DMS153 (cell line): Measurements from ENCODE around the gene ECSIT.

Experiments used
- DNase-seq: peaks from one replicate; lab custom pipeline; 2025; lab: John Stamatoyannopoulos, UW

Gene ECSIT

DNA sequence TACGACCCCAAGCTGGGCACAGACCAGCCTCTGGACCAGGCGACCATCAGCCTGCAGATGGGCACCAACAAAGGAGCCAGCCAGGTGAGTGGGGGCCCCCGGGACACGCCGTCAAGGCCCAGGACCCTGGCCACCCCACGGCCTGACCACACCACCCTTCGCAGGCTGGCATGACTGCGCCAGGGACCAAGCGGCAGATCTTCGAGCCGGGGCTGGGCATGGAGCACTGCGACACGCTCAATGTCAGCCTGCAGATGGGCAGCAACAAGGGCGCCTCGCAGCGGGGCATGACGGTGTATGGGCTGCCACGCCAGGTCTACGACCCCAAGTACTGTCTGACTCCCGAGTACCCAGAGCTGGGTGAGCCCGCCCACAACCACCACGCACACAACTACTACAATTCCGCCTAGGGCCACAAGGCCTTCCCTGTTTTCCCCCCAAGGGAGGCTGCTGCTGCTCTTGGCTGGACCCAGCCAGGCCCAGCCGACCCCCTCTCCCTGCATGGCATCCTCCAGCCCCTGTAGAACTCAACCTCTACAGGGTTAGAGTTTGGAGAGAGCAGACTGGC is 20.5 kb upstream of the ECSIT start:
- no peak for DNase-seq

DNA sequence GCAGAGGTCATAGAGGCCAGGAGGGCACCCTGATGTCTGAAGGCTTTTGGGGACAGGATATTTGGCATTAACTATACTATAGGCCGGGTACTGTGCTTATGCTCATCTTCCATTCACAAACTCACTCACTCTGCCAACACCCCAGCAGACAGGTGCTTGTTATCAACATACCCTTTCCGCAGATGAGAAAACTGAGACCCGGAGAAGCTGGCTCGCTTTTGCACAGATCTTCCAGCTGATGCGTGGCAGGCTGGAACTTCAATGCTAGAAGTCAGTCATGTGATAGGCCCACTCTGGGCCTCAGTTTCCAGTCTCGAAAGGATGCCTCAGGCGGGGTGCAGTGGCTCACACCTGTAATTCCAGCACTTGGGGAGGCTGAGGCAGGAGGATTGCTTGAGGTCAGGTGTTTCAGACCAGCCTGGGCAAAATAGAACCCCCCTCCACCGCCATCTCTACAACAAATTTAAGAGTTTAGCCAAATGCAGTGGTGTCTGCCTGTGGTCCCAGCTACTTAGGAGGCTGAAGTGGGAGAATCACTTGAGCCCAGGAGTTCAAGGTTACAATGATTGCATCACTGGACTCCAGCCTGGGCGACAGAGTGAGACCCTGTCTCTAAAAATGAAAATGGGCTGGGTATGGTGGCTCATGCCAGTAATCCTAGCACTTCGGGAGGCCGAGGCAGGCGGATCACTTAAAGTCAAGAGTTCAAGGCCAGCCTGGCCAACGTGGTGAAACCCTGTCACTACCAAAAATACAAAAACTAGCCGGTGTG is 19.2 kb upstream of the ECSIT start:
- no peak for DNase-seq

DNA sequence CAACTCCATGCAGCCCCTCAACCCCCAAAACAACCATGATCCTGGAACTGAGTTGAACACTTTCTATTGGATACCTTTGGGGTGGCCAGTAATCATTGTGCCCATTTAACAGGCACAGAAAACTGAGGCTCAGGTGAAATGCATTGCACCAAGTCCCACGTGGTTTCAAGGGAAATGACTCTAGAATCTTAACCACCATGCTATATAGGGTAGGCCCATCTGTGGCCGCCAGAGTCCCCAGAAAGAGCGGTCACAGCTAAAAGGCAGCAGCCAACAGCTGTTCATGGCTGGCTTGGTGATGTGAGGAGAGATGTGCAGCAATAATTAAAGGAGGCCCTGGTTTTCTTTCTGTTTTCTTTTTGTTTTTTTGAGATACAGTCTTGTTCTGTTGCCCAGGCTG is 12.3 kb upstream of the ECSIT start:
- no peak for DNase-seq

DNA sequence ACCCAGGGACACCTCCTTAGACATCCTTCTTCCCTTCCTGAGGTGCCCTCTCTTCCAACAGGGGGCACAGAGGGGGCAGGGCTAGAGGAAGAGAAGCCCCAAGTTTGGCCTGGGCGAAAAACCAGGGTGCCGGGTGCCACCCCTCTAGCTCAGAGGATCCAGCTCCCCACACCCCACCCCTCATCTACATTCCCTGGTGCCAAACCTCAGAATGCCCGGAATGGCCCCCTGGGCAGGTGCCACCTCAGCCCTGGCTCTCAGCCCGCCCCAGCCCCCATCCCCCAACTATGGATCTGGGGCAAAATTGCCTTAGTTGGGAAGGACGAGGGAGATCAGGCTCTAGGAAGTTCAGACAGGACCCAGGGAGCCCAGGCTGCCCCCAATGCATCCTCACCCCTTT is 11.7 kb upstream of the ECSIT start:
- no peak for DNase-seq

DNA sequence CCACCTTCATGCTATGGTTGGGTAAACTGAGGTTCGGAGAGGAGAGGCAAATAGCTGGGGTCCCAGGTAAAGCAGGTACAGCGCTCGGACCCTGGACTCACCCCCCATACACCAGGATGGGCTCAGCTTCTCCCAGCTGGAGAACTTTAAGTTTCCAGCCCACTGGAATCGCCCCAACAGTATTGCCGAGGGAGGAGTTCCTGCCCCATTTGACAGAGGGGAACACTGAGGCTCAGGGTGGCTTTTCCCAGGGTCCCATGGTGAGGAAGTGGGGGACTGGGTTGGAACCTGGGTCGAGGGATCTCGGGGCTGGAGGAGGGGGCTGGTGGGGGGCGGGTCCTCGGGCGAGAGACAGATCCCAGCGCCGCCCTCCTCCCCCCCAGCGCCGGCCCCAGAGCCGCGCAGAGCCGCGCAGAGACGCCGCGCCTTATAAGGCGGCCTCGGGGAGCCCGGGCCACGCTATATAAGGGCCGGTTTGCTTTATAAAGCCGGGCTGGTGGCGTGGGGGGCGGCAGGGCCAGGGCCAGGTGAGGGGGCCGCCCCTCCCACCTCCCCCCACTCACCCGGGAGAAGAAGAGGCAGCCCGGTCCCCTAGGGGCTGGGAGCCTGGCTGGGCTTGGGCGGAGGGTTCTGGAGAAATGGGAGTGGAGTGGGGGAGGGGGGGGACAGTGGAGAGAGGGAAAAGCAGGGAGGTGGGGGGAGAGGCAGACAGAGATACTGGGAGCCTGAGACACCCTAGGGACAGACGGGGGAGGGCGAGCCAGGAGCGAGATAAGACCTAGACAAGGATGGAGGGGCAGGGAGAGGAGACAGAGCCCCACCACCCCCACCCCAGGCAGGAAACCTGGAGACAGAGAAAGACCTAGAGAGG is 10.8 kb upstream of the ECSIT start:
- DNase-seq, result no peak

DNA sequence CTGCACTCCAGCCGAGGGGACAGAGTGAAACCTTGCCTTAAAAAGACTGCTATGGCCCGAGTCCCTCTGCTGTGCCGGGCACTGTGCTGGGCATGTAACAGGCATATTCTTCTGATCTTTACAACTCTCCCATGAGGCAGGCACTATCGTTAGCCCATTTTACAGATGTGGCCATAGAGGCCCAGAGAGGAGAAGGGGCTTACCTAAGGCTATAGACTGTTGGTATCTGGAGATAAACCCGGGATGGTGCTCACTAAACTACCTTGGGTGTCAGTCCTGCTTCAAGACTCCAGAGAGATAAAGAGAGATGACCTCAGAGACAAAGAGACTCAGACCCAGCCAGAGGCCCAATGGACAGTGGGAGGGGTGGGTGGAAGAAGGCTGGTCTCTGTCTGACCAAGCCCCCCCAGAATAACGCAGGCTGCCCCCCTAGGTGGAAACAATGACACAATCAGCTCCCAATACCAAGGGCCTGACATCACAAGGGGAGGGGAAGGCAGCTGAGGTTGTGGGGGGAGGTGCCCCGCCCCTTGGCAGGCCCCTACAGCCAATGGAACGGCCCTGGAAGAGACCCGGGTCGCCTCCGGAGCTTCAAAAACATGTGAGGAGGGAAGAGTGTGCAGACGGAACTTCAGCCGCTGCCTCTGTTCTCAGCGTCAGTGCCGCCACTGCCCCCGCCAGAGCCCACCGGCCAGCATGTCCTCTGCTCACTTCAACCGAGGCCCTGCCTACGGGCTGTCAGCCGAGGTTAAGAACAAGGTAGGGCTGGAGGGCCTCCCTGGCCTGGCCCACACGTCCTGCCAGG is 9.5 kb upstream of the ECSIT start, which contains the start of gene CNN1:
TSS of gene CNN1 (plus strand) at position 620 of the 805 bp plus-strand sequence. CDS start at position 697, 77 bp downstream.
- no peak for DNase-seq

DNA sequence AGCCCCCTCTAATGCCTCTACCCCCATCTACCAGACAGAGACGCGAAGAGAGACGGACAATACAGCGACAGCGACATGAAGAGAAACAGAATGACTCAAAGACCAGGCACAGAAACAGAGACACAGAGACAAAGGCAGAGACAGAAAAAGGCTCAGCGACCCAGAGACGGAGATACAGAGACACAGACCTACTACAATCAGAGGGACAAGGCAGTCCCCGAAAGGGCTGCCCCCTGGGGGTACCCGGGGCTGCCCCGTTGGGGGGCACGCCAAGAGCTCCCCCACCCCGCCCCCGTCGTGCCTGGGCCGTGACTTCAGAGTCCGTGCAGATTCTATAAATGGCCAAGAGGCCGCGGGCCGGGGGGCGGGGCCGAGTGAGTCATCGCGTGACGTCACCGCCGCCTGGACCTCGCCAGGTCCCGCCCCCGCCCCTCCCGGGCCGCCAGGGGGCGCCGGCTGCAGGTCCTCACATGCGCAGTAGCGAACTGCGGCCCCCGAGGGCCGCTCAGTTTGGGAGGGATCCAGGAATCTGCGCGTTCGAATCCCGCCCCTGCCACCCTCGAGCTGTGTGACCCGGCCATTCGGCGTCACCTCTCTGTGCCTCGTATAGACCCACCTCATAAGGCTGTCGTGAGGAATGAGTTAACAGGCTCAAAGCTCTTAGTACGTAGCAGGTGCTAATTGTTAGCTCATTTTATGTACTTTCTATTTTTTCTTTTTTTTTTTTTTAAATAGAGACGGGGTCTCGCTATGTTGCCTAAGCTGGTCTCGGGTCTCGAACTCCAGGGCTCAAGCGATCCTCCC is 7.1 kb upstream of the ECSIT start:
- DNase-seq, result peak; percentile 40

DNA sequence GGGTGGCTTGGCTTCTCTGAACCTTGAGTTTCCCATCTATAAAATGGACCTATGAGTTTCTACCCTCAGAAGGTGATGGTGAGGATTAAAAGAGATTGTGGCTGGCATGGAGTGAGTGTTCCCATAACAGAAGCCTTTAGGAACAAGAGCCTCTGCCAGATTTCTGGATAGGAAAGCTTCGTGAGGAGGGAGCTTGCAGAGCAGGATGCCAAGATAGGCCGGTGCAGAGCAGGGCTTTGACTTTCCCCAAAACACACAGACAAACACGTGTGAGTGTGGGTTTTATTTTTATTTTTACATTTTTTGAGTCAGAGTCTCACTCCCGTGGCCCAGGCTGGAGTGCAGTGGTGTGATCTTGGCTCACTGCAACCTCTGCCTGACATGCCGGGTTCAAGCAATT is 6.0 kb upstream of the ECSIT start:
- no peak for DNase-seq

DNA sequence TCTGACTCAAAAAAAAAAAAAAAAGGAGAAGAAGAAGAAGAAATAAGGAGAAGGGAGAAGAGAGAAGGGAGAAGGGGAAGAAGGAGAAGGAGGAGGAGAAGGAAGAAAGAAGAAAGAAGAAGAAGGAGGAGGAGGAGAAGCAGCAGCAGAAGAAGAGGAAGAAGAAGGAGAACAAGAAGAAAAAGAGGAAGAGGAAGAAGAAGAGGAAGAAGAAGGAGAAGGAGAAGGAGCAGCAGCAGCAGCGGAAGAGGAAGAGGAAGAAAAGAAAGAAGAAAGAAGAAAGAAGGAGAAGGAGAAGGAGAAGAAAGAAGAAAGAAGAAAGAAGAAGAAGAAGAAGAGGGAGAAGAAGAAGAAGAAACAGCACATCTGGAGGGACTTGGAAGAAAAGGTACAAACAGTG is 5.6 kb upstream of the ECSIT start:
- no peak for DNase-seq

DNA sequence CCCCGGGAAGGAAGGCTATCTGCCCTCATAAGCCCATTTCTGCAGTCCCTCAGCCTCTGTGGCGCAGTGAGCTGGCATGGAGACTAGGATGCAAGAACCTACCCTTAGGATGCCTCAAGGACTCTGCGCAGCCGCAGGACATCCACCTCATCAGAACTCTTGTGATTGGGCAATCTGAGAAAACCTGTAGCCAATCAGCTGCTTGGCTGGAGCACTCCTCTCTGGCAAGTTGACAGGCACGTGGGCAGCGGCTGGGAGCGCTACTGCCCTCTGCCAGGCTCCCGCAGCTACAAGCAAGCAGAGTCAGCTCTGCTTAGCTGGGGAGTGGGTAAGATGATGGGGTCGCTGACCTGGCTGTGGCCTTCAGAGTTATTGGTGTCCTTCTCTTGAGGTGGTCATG is 1.5 kb upstream of the ECSIT start:
- peak; percentile 91 for DNase-seq

DNA sequence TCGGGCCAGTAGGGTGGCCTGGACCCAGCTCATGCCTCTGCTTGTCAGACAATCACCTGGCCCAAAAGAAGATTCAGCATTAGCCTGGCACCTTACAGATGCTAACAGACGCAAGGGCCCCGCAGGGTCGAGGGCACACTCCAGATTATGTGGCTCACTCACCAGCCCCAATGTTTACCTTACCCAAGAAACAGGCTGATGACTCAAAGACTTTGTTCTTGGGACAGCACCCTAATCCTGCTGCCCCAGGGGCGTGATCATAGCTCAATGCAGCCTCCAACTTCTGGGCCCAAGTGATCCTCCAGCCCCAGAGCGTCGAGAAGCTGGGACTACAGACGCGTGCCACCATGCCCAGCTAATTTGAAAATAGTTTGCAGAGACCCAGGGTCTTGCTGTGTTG is 9.8 kb downstream of the ECSIT start:
- no peak for DNase-seq

DNA sequence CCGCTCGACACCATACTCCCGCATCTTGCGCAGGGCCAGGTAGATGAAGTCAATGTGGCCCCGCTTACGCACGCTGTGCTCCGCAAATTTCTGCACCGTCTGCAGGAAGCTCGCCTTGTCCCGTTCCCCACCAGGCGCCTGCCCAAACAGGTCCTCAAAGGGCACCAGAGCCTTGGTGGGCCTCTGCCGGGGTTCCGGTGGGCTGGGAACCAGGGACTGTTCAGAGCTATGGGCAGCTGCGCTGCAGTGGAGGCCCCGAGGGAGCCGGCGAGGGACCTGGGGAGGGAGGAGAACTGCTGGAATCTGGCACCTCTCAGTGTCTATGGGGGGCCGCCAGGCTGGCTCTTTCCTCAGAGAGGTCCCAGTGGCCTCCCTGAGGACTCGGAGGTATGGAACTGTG is 15.0 kb downstream of the ECSIT start:
- DNase-seq, result no peak

DNA sequence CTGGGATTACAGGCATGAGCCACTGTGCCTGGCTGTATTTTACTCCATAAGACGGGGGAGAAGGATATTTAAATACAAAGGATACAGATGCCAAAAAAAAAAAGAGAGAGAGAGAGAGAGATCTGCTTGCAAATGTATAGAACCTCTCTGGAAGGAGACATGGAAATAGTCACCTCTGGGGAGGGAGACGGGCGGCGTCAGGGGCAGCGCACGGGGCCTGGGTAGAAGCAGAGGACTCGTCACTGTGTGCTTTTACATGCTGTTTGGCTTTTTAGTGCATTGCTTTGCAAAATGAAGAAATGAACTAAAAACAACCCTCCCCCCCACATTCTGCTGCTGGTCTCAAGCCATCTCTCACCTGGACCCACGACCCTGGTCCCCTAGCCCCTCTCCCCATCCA is 18.5 kb downstream of the ECSIT start:
- no peak for DNase-seq

DNA sequence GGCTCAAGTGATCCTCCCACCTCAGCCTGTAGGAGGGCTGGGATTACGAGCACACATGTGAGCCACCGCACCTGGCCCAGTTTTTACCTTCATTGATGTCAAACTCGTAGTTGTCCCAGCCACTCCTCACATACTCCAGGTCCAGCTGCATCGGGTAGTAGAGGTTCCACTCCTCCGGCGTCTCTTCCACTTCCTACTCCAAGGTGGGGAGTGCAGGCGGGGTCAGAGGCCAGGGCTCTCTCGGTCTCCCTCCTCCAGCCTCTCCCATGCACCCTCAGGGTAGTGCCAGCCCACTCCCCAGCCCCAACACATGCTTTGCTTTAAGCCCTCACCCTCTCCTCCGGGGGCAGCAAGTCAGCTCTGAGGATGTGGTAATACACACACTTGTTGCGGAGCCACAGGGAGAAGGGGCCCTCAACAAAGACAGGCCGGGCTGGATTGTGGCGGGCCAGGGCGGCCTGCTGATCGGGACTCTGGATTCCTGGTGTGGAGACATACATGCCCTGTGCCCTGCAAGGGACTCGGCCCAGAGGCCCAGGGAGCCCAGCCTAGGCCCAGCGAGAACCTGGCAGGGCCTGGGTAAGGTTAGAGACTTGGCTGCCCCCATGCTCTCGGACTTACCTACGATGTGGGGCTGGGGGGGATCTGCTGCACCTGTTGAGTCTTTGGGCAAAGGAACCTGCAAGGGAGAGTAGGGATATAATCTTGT is 21.4 kb downstream of the ECSIT start:
- DNase-seq, result no peak

DNA sequence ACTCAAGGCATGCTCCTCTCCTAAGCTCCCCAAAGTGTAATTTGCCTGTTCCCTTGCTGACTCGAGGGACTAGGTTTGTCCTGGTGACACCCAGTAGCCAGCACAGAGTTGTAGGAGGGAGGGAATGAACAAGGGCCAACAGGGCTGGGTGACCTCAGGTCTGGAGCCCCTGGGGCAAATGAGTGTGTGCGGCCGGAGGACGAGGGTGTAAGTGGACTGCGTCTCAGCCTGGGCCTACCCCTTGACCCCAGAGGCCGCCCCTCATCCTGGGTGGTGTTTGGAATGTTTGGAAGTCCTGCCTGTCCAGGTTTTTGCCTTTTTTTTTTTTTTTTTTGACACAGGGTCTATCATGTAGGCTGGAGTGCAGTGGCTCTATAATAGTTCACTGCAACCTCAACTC is 22.0 kb downstream of the ECSIT start:
- DNase-seq, result no peak

DNA sequence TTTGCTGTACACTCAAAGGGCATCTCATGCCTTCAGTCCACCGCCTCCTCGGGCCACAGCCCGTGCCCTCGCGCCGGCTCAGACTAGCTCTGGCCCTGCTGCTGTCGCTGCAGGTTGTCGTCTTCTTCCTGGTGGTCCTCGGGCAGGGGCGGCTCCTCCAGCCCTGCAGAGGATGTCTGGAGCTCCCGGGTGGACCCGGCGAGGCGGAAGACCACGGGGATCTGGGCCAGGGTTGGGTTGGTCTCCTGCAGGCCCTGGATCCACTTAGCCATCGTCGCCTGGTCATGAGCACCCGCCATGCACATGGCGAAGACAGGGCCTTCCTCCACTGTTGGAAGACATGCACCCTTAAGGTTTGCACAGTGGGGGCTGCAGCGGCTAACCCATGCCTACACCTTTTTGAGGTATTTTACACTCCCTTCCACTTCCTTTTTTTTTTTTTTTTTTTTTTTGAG is 22.8 kb downstream of the ECSIT start:
- DNase-seq, result peak; percentile 35

DNA sequence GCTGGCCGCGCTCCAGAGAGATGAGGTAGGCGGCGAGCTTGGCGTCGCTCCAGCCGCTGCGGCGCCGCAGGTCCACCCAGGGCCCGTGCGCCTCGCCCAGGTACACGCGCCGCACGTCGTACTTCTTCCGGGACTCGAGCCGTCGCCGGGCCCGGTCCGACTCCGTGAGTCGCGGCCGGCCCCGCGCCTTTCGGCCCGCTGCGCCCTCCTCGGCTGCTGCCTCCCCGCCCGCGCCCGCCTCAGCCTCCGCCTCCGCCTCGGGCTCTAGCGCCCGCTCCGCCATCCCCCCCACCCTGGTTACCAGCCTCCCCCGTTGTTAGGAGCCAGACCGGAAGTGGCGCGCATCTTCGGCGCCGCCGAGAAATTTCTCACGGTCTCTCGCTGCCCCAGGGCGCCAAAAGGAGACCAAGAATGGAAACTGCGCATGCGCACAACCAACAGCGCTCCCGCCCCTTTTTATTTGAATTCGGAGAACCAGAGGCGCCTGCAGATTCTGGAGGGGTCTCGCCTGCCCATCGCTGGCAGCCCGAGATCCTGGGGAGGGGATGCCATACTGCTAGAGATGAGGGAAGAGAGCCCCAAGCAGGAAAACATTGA is 23.3 kb downstream of the ECSIT start, which contains the start of gene ZNF653:
TSS of gene ZNF653 (minus strand) at position 336 of the 597 bp plus-strand sequence. CDS start at position 283, 53 bp downstream.
- DNase-seq, result peak; percentile 93

DNA sequence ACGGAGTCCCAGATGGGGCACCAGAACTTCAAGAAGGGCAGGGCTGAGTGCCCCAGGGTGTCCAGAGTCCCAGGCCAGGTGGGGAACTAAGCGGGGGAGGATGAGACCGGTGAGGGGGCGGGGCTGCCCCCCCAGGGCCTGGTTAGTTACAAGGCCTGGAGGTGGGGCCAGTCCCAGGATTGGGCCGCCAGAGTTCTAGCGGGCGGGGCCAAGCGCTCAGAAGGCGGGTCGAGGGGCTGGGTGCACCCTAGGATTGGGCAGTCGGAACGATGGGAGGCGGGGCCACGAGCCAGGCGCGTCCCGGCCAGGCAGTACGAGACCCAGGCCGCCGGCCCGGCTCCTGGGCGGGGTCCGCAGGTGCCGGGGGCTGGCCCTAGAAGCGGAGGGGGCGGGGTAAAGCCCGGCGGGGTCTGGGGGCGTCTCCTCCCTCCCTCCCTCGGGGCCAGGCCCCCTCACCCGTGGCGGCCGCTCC is 23.9 kb downstream of the ECSIT start:
- peak; percentile 95 for DNase-seq

DNA sequence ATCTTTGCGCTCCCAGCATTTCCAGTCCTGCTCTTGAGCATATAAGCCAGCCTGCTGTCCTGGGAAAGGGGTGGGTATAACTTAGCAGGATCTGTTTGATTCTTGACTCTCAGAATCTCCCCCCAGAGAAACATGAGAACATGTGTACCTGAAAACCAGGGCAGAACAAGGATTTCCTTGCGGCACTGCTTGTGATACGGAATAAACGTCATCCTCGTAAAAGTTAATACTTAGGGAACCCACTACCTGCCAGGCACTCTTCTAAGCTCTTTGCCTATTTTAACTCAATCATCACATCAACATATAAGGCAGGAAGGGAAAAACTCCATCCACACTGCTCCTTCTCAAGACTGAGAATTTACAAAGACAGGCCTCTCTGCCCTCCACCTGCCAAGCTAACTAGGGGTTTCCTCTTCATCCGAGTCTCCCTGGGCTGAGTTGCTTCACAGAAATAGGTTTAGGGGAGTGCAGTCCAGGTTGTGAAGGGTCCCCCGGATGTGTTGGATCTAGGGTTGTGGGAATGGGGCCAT is 24.4 kb downstream of the ECSIT start:
- no peak for DNase-seq
